ENCODE data around the gene BFSP2.

- TF ChIP-seq CTCF (IDR thresholded peaks at IDR 0.05) (no peak), POLR2AphosphoS5 (IDR thresholded peaks at IDR 0.05; ENCODE audit: low read depth, low read length) (no peak), REST (IDR thresholded peaks at IDR 0.05; ENCODE audit: insufficient read depth in 1 of 2, low read depth in 2 of 2, low read length in 1 of 2) (no peak), TCF7L2 (IDR thresholded peaks at IDR 0.05; ENCODE audit: low read depth, low read length) (no peak)
Observed at GRCh38 chr3:133515127-133515526, 115.3 kb downstream of the BFSP2 start.

Measured in Panc1 (cell line).